MCF 10A (cell line): ENCODE results near the gene BATF2. TPM values are rescaled to one million over a fixed set of nuclear protein-coding genes. Genes with fewer than 3 reads are reported as not detected.

Experiments
- BruUV-seq: library from RNA; stranded (reverse); fragments of 400-500 nt; replicated peaks from 2 replicates; lab custom pipeline; 2021; lab: Mats Ljungman, UMichigan
- CTCF ChIA-PET: fragments of 300-600 bp; sonication (Branson Sonifier 250); formaldehyde crosslinking; extraction: SDS; loops from one replicate; lab custom pipeline; 2021; ENCODE audit warnings: antibody characterized with exemption, inconsistent platforms; lab: Yijun Ruan, JAX
- POLR2A ChIA-PET: fragments of 300-600, 350-650 bp; sonication (Branson Sonifier 250); formaldehyde crosslinking; extraction: SDS; loops from one replicate; lab custom pipeline; 2020; ENCODE audit warnings: antibody characterized with exemption, inconsistent platforms; lab: Yijun Ruan, JAX
- DNase-seq: peaks from one replicate; pipeline ENCODE4 v3.0.0-alpha.2; 2018; ENCODE audit not compliant: unreplicated experiment
- H3K27ac Mint-ChIP-seq: one replicate; pipeline ENCODE4 v1.8.0; 2022; ENCODE audit warnings: mild to moderate bottlenecking, low read depth, mixed read lengths; ENCODE audit not compliant: unreplicated experiment
- H3K27me3 Mint-ChIP-seq: one replicate; pipeline ENCODE4 v1.8.0; 2022; ENCODE audit warnings: mixed read lengths; ENCODE audit not compliant: insufficient read depth, unreplicated experiment
- H3K36me3 Mint-ChIP-seq: one replicate; pipeline ENCODE4 v1.8.0; 2022; ENCODE audit warnings: mild to moderate bottlenecking, moderate library complexity, mixed read lengths; ENCODE audit not compliant: insufficient read depth, unreplicated experiment
- H3K4me1 Mint-ChIP-seq: one replicate; pipeline ENCODE4 v1.8.0; 2022; ENCODE audit warnings: mixed read lengths; ENCODE audit not compliant: insufficient read depth, unreplicated experiment
- H3K4me3 Mint-ChIP-seq: one replicate; pipeline ENCODE4 v1.8.0; 2022; ENCODE audit warnings: mild to moderate bottlenecking, moderate library complexity, mixed read lengths; ENCODE audit not compliant: unreplicated experiment
- H3K9me3 Mint-ChIP-seq: one replicate; pipeline ENCODE4 v1.8.0; 2022; ENCODE audit warnings: mixed read lengths; ENCODE audit not compliant: unreplicated experiment
- CTCF ChIP-seq: fragments of 200-600 bp; IDR thresholded peaks from one replicate; pipeline ENCODE4 v1.8.0; 2022; ENCODE audit warnings: antibody characterized with exemption, mild to moderate bottlenecking; ENCODE audit not compliant: unreplicated experiment
- intact Hi-C: fragments of 100-400 bp; cut with micrococcal nuclease; formaldehyde crosslinking; loops from 2 replicates; pipeline ENCODE4 v1.14.1; 2022
- total RNA-seq: library from RNA; stranded (reverse); gene quantifications from 2 replicates; pipeline ENCODE4 v1.2.3, GENCODE V29; 2022

Gene BATF2
- total RNA-seq, 1 experiment from 2014 or later = 1.3 TPM

GRCh38 chr11:65021509-65021908 is 24.7 kb upstream of the BATF2 start:
- Mint-ChIP-seq H3K27me3 (no peaks in the 10 kb centered on the region), H3K4me1 (peaks cover 11% of the 10 kb centered on the region), H3K9me3 (no peaks in the 10 kb centered on the region), H3K27ac (no peak overlapping the region), H3K36me3 (peaks cover 6% of the 10 kb centered on the region), H3K4me3 (no peak overlapping the region)
- no peak for DNase-seq
- no TSS peak for BruUV-seq
- POLR2A ChIA-PET = no interaction called here
- CTCF ChIA-PET = interaction anchor here (0.6 to 1.4 kb wide), 2 partner anchors 112 to 173 kb away, joined by 3 to 4 read pairs; no protein-coding TSS in a partner anchor
- no peak for TF ChIP-seq CTCF
- intact Hi-C loops = no loop called here

DNA sequence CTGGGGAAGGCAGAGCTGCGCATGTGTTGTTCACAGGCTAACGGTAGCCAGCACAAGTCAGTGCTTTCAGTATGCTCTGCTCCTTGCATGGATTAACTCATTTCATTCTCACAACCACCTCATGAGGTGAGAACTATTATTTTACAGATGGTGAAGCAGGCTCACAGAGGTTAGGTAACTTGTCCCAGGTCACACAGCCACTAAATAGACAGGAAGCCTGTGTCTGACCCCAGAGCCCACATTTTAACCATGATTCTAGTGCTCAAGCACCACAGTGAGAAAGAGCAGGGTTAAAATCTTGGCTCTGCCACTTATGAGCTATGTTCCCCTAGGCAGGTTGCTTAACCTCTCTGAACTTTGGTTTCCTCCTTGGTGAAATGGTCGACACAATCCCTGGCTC is 24.2 kb upstream of the BATF2 start:
- intact Hi-C loops = no loop called here
- Mint-ChIP-seq H3K36me3 (peaks cover 6% of the 10 kb centered on the region), H3K27ac (no peak overlapping the region), H3K27me3 (no peaks in the 10 kb centered on the region), H3K4me1 (peaks cover 15% of the 10 kb centered on the region), H3K4me3 (no peak overlapping the region), H3K9me3 (no peaks in the 10 kb centered on the region)
- no peak for DNase-seq
- ChIA-PET CTCF (no interaction called here), POLR2A (no interaction called here)
- no TSS peak for BruUV-seq
- TF ChIP-seq CTCF = no peak

- no peak for TF ChIP-seq CTCF
- Mint-ChIP-seq H3K27ac (no peak overlapping the region), H3K4me1 (peaks cover 15% of the 10 kb centered on the region), H3K27me3 (no peaks in the 10 kb centered on the region), H3K4me3 (no peak overlapping the region), H3K9me3 (no peaks in the 10 kb centered on the region), H3K36me3 (peaks cover 6% of the 10 kb centered on the region)
- CTCF ChIA-PET = no interaction called here
- no peak for DNase-seq
- no TSS peak for BruUV-seq
- POLR2A ChIA-PET = no interaction called here
- intact Hi-C loops = loop anchor here (10.0 kb wide), 1 partner anchor 235 kb away; no protein-coding TSS in a partner anchor
These were observed 23.1 kb upstream of the BATF2 start for GRCh38 chr11:65019824-65020223.

- intact Hi-C loops = loop anchor here (10.0 kb wide), 1 partner anchor 233 kb away; no protein-coding TSS in a partner anchor
- CTCF ChIA-PET = interaction anchor here (0.6 kb wide), 1 partner anchor 33 kb away, joined by 3 read pairs; no protein-coding TSS in a partner anchor
- POLR2A ChIA-PET = interaction anchor here (0.7 to 1.2 kb wide), 3 partner anchors 8 to 16 kb away, joined by 3 to 4 read pairs (median 3); no protein-coding TSS in a partner anchor
- Mint-ChIP-seq H3K4me3 (no peak overlapping the region), H3K36me3 (peaks cover 6% of the 10 kb centered on the region), H3K27ac (no peak overlapping the region), H3K9me3 (no peaks in the 10 kb centered on the region), H3K4me1 (peaks cover 20% of the 10 kb centered on the region), H3K27me3 (no peaks in the 10 kb centered on the region)
- BruUV-seq = no TSS peak
- no peak for TF ChIP-seq CTCF
- DNase-seq = no peak
These were observed 21.2 kb upstream of the BATF2 start for GRCh38 chr11:65017937-65018336.
